Natural killer cell (primary cell): ENCODE measurements around the gene GSS. TPM values are rescaled to one million over a fixed set of nuclear protein-coding genes. Genes with fewer than 3 reads are reported as not detected.

Experiments used
- ATAC-seq, 3 donors: fragments of 150-1000 bp in 2 of 3; fragments of 200-7000 bp in 1 of 3; cut with Tn5 transposase; 1 replicate in 1 of 3; 2 replicates in 2 of 3; pipeline ENCODE4 v1.10.0; 2021; ENCODE audit warnings: mild to moderate bottlenecking in 2 of 3, moderate library complexity in 2 of 3
- DNase-seq, 2 donors: peaks; one replicate each; pipeline versions ENCODE4 v3.0.0 to v3.0.0-alpha.2; 2013 to 2021; ENCODE audit warnings: mixed read lengths in 1 of 2
- H3K27ac ChIP-seq: one replicate; pipeline ENCODE4 v1.5.1; 2013; ENCODE audit warnings: mild to moderate bottlenecking, low read length
- H3K27me3 ChIP-seq: one replicate; pipeline ENCODE4 v1.6.1; 2013; ENCODE audit warnings: low read length; ENCODE audit not compliant: control insufficient read depth, insufficient read depth
- H3K36me3 ChIP-seq: one replicate; pipeline ENCODE4 v1.6.1; 2013; ENCODE audit warnings: low read length; ENCODE audit not compliant: control insufficient read depth, insufficient read depth
- H3K4me1 ChIP-seq: one replicate; pipeline ENCODE4 v1.6.1; 2013; ENCODE audit warnings: low read length; ENCODE audit not compliant: control insufficient read depth, insufficient read depth
- H3K4me3 ChIP-seq: one replicate; pipeline ENCODE4 v1.5.1; 2013; ENCODE audit warnings: low read length
- H3K9me3 ChIP-seq: one replicate; pipeline ENCODE4 v1.6.1; 2013; ENCODE audit warnings: low read length; ENCODE audit not compliant: control insufficient read depth, insufficient read depth
- H3K27ac Mint-ChIP-seq, 2 donors: one replicate each; pipeline ENCODE4 v1.8.0; 2022; ENCODE audit warnings: mild to moderate bottlenecking in 2 of 2, mixed read lengths in 2 of 2, moderate library complexity in 1 of 2
- H3K27me3 Mint-ChIP-seq, 2 donors: one replicate each; pipeline ENCODE4 v1.8.0; 2022; ENCODE audit warnings: low read depth in 2 of 2, mixed read lengths in 2 of 2
- H3K36me3 Mint-ChIP-seq: one replicate; pipeline ENCODE4 v1.8.0; 2022; ENCODE audit warnings: mixed read lengths
- H3K4me1 Mint-ChIP-seq, 2 donors: one replicate each; pipeline ENCODE4 v1.8.0; 2022; ENCODE audit warnings: mixed read lengths in 2 of 2
- H3K4me3 Mint-ChIP-seq: one replicate; pipeline ENCODE4 v1.8.0; 2022; ENCODE audit warnings: mild to moderate bottlenecking, moderate library complexity, mixed read lengths
- H3K9me3 Mint-ChIP-seq, 2 donors: one replicate each; pipeline ENCODE4 v1.8.0; 2022; ENCODE audit warnings: mixed read lengths in 2 of 2
- CTCF ChIP-seq: fragments of 200-600 bp; IDR thresholded peaks from one replicate; pipeline ENCODE4 v1.8.0; 2022; ENCODE audit warnings: antibody characterized with exemption
- WGBS: methylation state at CpG from one replicate; pipeline ENCODE4 v1.1.7; 2013; ENCODE audit warnings: missing lambda C conversion rate; ENCODE audit not compliant: insufficient coverage; 5-methylcytosine and 5-hydroxymethylcytosine counted together
- intact Hi-C: fragments of 100-400 bp; cut with micrococcal nuclease; formaldehyde crosslinking; loops from one replicate; pipeline ENCODE4 v1.14.2; 2022
- total RNA-seq, 4 donors: library from RNA; stranded (reverse); fragments of 120-200 nt in 1 of 4; gene quantifications; one replicate each; pipeline versions ENCODE4 v1.2.3 to v1.2.4, GENCODE V29; 2013 to 2022

GSS gene
- total RNA-seq, 3 donors from 2014 or later (not counting 1 experiment from before 2014, with no cell fraction given) = 27.4 to 35.4 (median 30.3) TPM

GRCh38 chr20:34952671-34953070 lies 2.9 kb downstream of the GSS start:
- Histone ChIP-seq H3K4me3 (no peak overlapping the region), H3K9me3 (no peaks in the 10 kb centered on the region), H3K27me3 (no peaks in the 10 kb centered on the region), H3K36me3 (peaks cover 2% of the 10 kb centered on the region), H3K27ac (no peak overlapping the region), H3K4me1 (peaks cover 12% of the 10 kb centered on the region)
- no peak overlapping the region for H3K4me3 Mint-ChIP-seq
- H3K36me3 Mint-ChIP-seq = no peaks in the 10 kb centered on the region
- intact Hi-C loops = no loop called here
- no peaks in the 10 kb centered on the region for H3K27me3 Mint-ChIP-seq
- WGBS = 97% methylated on average over 4 of the region's 5 CpGs
- peaks cover 21 to 23% of the 10 kb centered on the region in 2 donors for H3K4me1 Mint-ChIP-seq
- no peak overlapping the region for H3K27ac Mint-ChIP-seq
- no peaks in the 10 kb centered on the region for H3K9me3 Mint-ChIP-seq
- no peak for TF ChIP-seq CTCF
- ATAC-seq = no peak
- DNase-seq = no peak

GRCh38 chr20:34951652-34952051 lies 4.0 kb downstream of the GSS start:
- Histone ChIP-seq H3K9me3 (no peaks in the 10 kb centered on the region), H3K36me3 (peaks cover 2% of the 10 kb centered on the region), H3K27me3 (no peaks in the 10 kb centered on the region), H3K27ac (no peak overlapping the region), H3K4me3 (no peak overlapping the region), H3K4me1 (peaks cover 12% of the 10 kb centered on the region)
- H3K27me3 Mint-ChIP-seq = no peaks in the 10 kb centered on the region
- intact Hi-C loops = no loop called here
- H3K9me3 Mint-ChIP-seq = no peaks in the 10 kb centered on the region
- DNase-seq = no peak
- TF ChIP-seq CTCF = no peak
- H3K36me3 Mint-ChIP-seq = no peaks in the 10 kb centered on the region
- H3K27ac Mint-ChIP-seq = no peak overlapping the region
- no peak for ATAC-seq
- no peak overlapping the region for H3K4me3 Mint-ChIP-seq
- 92% methylated on average over 8 of the region's 8 CpGs for WGBS
- H3K4me1 Mint-ChIP-seq = peaks cover 21 to 23% of the 10 kb centered on the region in 2 donors

- no peaks in the 10 kb centered on the region for H3K27me3 Mint-ChIP-seq
- no peaks in the 10 kb centered on the region for H3K9me3 ChIP-seq
- H3K27ac ChIP-seq = no peak overlapping the region
- peaks cover 18 to 20% of the 10 kb centered on the region in 2 donors for H3K4me1 Mint-ChIP-seq
- no peaks in the 10 kb centered on the region for H3K27me3 ChIP-seq
- no peak for TF ChIP-seq CTCF
- DNase-seq (no peak), ATAC-seq (no peak)
- no peaks in the 10 kb centered on the region for H3K9me3 Mint-ChIP-seq
- WGBS = 88% methylated on average over 1 of the region's 2 CpGs
- H3K4me3 ChIP-seq = no peak overlapping the region
- H3K4me3 Mint-ChIP-seq = no peak overlapping the region
- intact Hi-C loops = no loop called here
- peaks cover 2% of the 10 kb centered on the region for H3K36me3 ChIP-seq
- H3K36me3 Mint-ChIP-seq = no peaks in the 10 kb centered on the region
- H3K27ac Mint-ChIP-seq = no peak overlapping the region
- H3K4me1 ChIP-seq = peaks cover 10% of the 10 kb centered on the region
Measured at GRCh38 chr20:34951252-34951651, 4.4 kb downstream of the GSS start.

- TF ChIP-seq CTCF = no peak
- Mint-ChIP-seq H3K27ac (no peak overlapping the region), H3K27me3 (no peaks in the 10 kb centered on the region), H3K36me3 (no peaks in the 10 kb centered on the region), H3K9me3 (no peaks in the 10 kb centered on the region), H3K4me3 (no peak overlapping the region), H3K4me1 (no peaks in the 10 kb centered on the region)
- WGBS = 94% methylated on average over 6 of the region's 6 CpGs
- Histone ChIP-seq H3K27me3 (no peaks in the 10 kb centered on the region), H3K4me1 (no peaks in the 10 kb centered on the region), H3K36me3 (peaks cover 11% of the 10 kb centered on the region), H3K9me3 (no peaks in the 10 kb centered on the region), H3K4me3 (no peak overlapping the region), H3K27ac (no peak overlapping the region)
- intact Hi-C loops = no loop called here
- no peak for DNase-seq
- ATAC-seq = no peak
Measured at GRCh38 chr20:34949120-34949519, 6.5 kb downstream of the GSS start.
